A549 (cell line): Measurements from ENCODE around the gene ATXN7. TPM values are rescaled to one million over a fixed set of nuclear protein-coding genes. Genes with fewer than 3 reads are reported as not detected.

Source experiments
- ATAC-seq, 2 experiments: fragments of 200-7000 bp in 1 of 2; fragments of >200 bp in 1 of 2; cut with Nextera tagmentation in 1 of 2; cut with Tn5 transposase in 1 of 2; 3 replicates each; pipeline versions ENCODE4 v1.8.0 to v1.9.1; 2018 to 2020; ENCODE audit warnings: mild to moderate bottlenecking in 1 of 2, moderate library complexity in 1 of 2
- CTCF ChIA-PET: fragments of 300-600 bp; sonication (Branson Sonifier 250); formaldehyde crosslinking; extraction: SDS; loops from one replicate; lab custom pipeline; 2021; ENCODE audit warnings: antibody characterized with exemption, inconsistent platforms; lab: Yijun Ruan, JAX
- POLR2A ChIA-PET: fragments of 350-600 bp; formaldehyde crosslinking; extraction: SDS; loops from one replicate; lab custom pipeline; 2021; ENCODE audit warnings: antibody characterized with exemption, inconsistent platforms; lab: Yijun Ruan, JAX
- DNase-seq, 2 experiments: peaks; one replicate each; pipeline versions ENCODE4 v3.0.0 to v3.0.0-alpha.2; 2011 to 2016; ENCODE audit warnings: low read depth in 1 of 2, low spot score in 1 of 2
- FAIRE-seq: peaks from 2 replicates; lab custom pipeline; 2011; peaks lifted over from hg19 to GRCh38; lab: Jason Lieb, UNC
- H3K27ac ChIP-seq, 2 experiments: fragments of >200 bp; sonication (Bioruptor Twin); formaldehyde crosslinking; 3 replicates each; pipeline ENCODE4 v1.5.1; 2016 to 2017
- H3K4me1 ChIP-seq: fragments of >200 bp; sonication (Bioruptor Twin); formaldehyde crosslinking; 3 replicates; pipeline ENCODE4 v1.6.1; 2016
- H3K4me2 ChIP-seq: fragments of >200 bp; sonication (Bioruptor Twin); formaldehyde crosslinking; 3 replicates; pipeline ENCODE4 v1.6.1; 2016
- H3K4me3 ChIP-seq: fragments of >200 bp; sonication (Bioruptor Twin); formaldehyde crosslinking; 3 replicates; pipeline ENCODE4 v1.5.1; 2016
- H3K9me3 ChIP-seq: fragments of >200 bp; sonication (Bioruptor Twin); formaldehyde crosslinking; 3 replicates; pipeline ENCODE4 v1.6.1; 2016
- BCL3 ChIP-seq: fragments of >200 bp; sonication (Bioruptor Twin); formaldehyde crosslinking; IDR thresholded peaks from 3 replicates; pipeline ENCODE4 v1.6.1; 2016
- CBX2 ChIP-seq: fragments of 200-600 bp; sonication (generic); IDR thresholded peaks from 2 replicates; pipeline ENCODE4 v1.6.1; 2016; ENCODE audit warnings: low read depth, mild to moderate bottlenecking, borderline replicate concordance
- CEBPB ChIP-seq, 2 experiments: fragments of >200 bp in 1 of 2; sonication (Bioruptor Twin) in 1 of 2; formaldehyde crosslinking in 1 of 2; IDR thresholded peaks; 2 replicates each; pipeline ENCODE4 v1.6.1; 2012 to 2016
- EHF ChIP-seq: fragments of 250-450 bp; sonication (Bioruptor Pico); IDR thresholded peaks from 2 replicates; pipeline ENCODE4 v1.5.0; 2020; ENCODE audit warnings: mild to moderate bottlenecking
- EP300 ChIP-seq, 2 experiments: fragments of >200 bp; sonication (Bioruptor Twin); formaldehyde crosslinking; IDR thresholded peaks; 2 replicates in 1 of 2; 3 replicates in 1 of 2; pipeline ENCODE4 v1.6.1; 2016 to 2017
- HDAC2 ChIP-seq: fragments of 200-600 bp; sonication (generic); IDR thresholded peaks from 2 replicates; pipeline ENCODE4 v1.6.1; 2016
- HEYL ChIP-seq: fragments of 250-450 bp; sonication (Bioruptor Pico); IDR thresholded peaks from 2 replicates; pipeline ENCODE4 v1.8.0; 2021; ENCODE audit warnings: mild to moderate bottlenecking, moderate library complexity
- KDM1A ChIP-seq: fragments of 200-600 bp; sonication (generic); IDR thresholded peaks from 2 replicates; pipeline ENCODE4 v1.6.1; 2016; ENCODE audit warnings: low read depth, mild to moderate bottlenecking
- MAX ChIP-seq: IDR thresholded peaks from 2 replicates; pipeline ENCODE4 v1.6.1; 2012
- MAZ ChIP-seq: fragments of 150-350 bp; IDR thresholded peaks from 2 replicates; pipeline ENCODE4 v1.6.1; 2014; ENCODE audit warnings: antibody characterized with exemption, low read depth, low read length, borderline replicate concordance
- RCOR1 ChIP-seq: fragments of 150-350 bp; IDR thresholded peaks from 2 replicates; pipeline ENCODE4 v1.6.1; 2014; ENCODE audit warnings: antibody characterized with exemption, low read length, low read depth
- REST ChIP-seq: fragments of 200-600 bp; sonication (generic); IDR thresholded peaks from 2 replicates; pipeline ENCODE4 v1.6.1; 2016; ENCODE audit warnings: antibody characterized with exemption, mild to moderate bottlenecking, moderate library complexity
- RNF2 ChIP-seq: fragments of 200-600 bp; sonication (generic); IDR thresholded peaks from 2 replicates; pipeline ENCODE4 v1.6.1; 2016; ENCODE audit warnings: low read depth, mild to moderate bottlenecking, antibody characterized with exemption, moderate library complexity, borderline replicate concordance
- SMC3 ChIP-seq: fragments of >200 bp; sonication (Bioruptor Twin); formaldehyde crosslinking; IDR thresholded peaks from 3 replicates; pipeline ENCODE4 v1.6.1; 2018; ENCODE audit warnings: inconsistent platforms
- ZNF302 ChIP-seq: fragments of 250-450 bp; sonication (Bioruptor Pico); IDR thresholded peaks from 2 replicates; pipeline ENCODE4 v1.9.0; 2021; ENCODE audit warnings: inconsistent platforms, mild to moderate bottlenecking, moderate library complexity
- WGBS: methylation state at CpG from one replicate; pipeline ENCODE4 v1.1.6; 2017; ENCODE audit errors: missing lambda C conversion rate; 5-methylcytosine and 5-hydroxymethylcytosine counted together
- polyA plus RNA-seq, 4 experiments: library from polyadenylated mRNA; depleted of rRNA in 3 of 4; stranded (reverse); fragments of >200 nt; fragmentation: RNase III in 1 of 4; extraction: RNeasy Plus Mini Kit Qiagen cat#74134 plus additional on column Dnase treatment in 1 of 4; gene quantifications; 2 replicates in 3 of 4; 3 replicates in 1 of 4; pipeline ENCODE4 v1.2.3, GENCODE V29; 2011 to 2017
- TF ChIP-seq, protein P1 (sequence below): fragments of >200 bp; sonication (Bioruptor Twin); formaldehyde crosslinking; IDR thresholded peaks from 2 replicates; pipeline ENCODE4 v1.6.1; 2016

The ATXN7 gene
- polyA plus RNA-seq, 2 of the 4 experiments (the other 2 are of a cell fraction): 5.4 to 7.3 TPM

DNA sequence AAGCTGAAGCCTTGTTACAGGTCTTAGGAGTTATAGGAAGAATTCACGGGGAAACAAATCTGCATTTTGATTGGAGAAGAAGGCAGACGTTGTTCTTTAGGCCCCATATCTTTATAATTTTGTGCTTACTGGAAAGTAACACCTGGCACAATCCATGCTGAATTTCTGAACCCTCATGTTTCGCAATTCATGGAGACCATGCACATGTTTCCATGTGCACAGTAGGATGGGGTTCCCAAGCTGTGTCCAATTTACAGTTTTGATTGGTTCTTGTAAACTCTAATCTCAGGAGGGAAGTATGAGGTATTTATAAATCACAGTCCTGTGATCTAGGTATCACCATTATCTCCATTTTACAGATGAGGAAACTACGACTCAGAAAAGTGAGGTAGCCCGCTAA lies 56.3 kb downstream of the ATXN7 start (continued):
- TF ChIP-seq REST (no peak), RNF2 (no peak), ZNF302 (no peak), RCOR1 (no peak), CBX2 (no peak), EHF (no peak), SMC3 (no peak)
- TF ChIP-seq, protein P1, sequence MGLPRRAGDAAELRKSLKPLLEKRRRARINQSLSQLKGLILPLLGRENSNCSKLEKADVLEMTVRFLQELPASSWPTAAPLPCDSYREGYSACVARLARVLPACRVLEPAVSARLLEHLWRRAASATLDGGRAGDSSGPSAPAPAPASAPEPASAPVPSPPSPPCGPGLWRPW: no peak

GRCh38 chr3:63921741-63922482 lies 58.2 kb downstream of the ATXN7 start:
- POLR2A ChIA-PET: no interaction called here
- Histone ChIP-seq H3K4me2 (no peak overlapping the region), H3K4me3 (no peak overlapping the region), H3K9me3 (no peaks in the 10 kb centered on the region), H3K4me1 (peaks cover 18% of the 10 kb centered on the region)
- CTCF ChIA-PET: no interaction called here
- 90% methylated on average over 6 of the region's 6 CpGs for WGBS
- DNase-seq: no peak
- no peak for ATAC-seq
- TF ChIP-seq KDM1A: no peak
- no peak for TF ChIP-seq EP300 (IDR thresholded peaks at IDR 0.05)
- no peak for TF ChIP-seq REST
- TF ChIP-seq, all 56 proteins: peak for 0
- no peak overlapping the region for H3K27ac ChIP-seq
- FAIRE-seq: no peak

GRCh38 chr3:63922491-63923199 lies 59.0 kb downstream of the ATXN7 start:
- H3K4me2 ChIP-seq: no peak overlapping the region
- ChIA-PET POLR2A (no interaction called here), CTCF (no interaction called here)
- ATAC-seq: no peak
- H3K4me1 ChIP-seq: peaks cover 13% of the 10 kb centered on the region
- no peak for FAIRE-seq
- no peak overlapping the region for H3K4me3 ChIP-seq
- TF ChIP-seq HDAC2 (no peak), HEYL (no peak), MAZ (no peak), EP300 (IDR thresholded peaks at IDR 0.05) (no peak), CEBPB (IDR thresholded peaks at IDR 0.05) (no peak), BCL3 (no peak), MAX (no peak)
- H3K9me3 ChIP-seq: no peaks in the 10 kb centered on the region
- WGBS: 77% methylated on average over 2 of the region's 2 CpGs
- H3K27ac ChIP-seq: no peak overlapping the region
- DNase-seq: no peak
